HG03039 (cell line): ENCODE data around the gene SPPL3.
"Not testable (repeated sequence)": the region's sequence is repeated elsewhere in the genome, so short reads cannot be mapped to it uniquely, and the experiment has no call there.

ENCODE experiments used
- ATAC-seq: cut with Tn5 transposase; IDR thresholded peaks from one replicate; pipeline ENCODE4 v1.9.1; 2021; ENCODE audit warnings: mild to moderate bottlenecking, moderate library complexity; ENCODE audit not compliant: unreplicated experiment

SPPL3 gene

GRCh38 chr12:120754792-120755191 lies 149.4 kb downstream of the SPPL3 start:
- ATAC-seq, result no peak

GRCh38 chr12:120751389-120751788 lies 152.8 kb downstream of the SPPL3 start:
- ATAC-seq, result no peak

- no peak for ATAC-seq
These were observed 153.4 kb downstream of the SPPL3 start for GRCh38 chr12:120750806-120751205.

GRCh38 chr12:120749256-120749655 lies 154.9 kb downstream of the SPPL3 start:
- no peak for ATAC-seq

GRCh38 chr12:120748242-120748641 lies 155.9 kb downstream of the SPPL3 start:
- no peak for ATAC-seq

- ATAC-seq, result no peak
These were observed 159.2 kb downstream of the SPPL3 start for GRCh38 chr12:120744922-120745493.

- no peak for ATAC-seq
These were observed 162.4 kb downstream of the SPPL3 start for GRCh38 chr12:120741476-120742421.

GRCh38 chr12:120740871-120741270 lies 163.3 kb downstream of the SPPL3 start:
- ATAC-seq, result no peak

GRCh38 chr12:120739821-120740613 lies 164.1 kb downstream of the SPPL3 start:
- no peak for ATAC-seq

GRCh38 chr12:120739031-120739762 lies 165.0 kb downstream of the SPPL3 start:
- ATAC-seq, result no peak

- ATAC-seq, result no peak
These were observed 165.7 kb downstream of the SPPL3 start for GRCh38 chr12:120738252-120739030.

GRCh38 chr12:120737557-120738251 lies 166.5 kb downstream of the SPPL3 start:
- ATAC-seq, result no peak

GRCh38 chr12:120736404-120737331 lies 167.5 kb downstream of the SPPL3 start:
- ATAC-seq, result no peak

- no peak for ATAC-seq
These were observed 169.0 kb downstream of the SPPL3 start for GRCh38 chr12:120735181-120735580.

- no peak for ATAC-seq
These were observed 169.9 kb downstream of the SPPL3 start for GRCh38 chr12:120734210-120734609.

GRCh38 chr12:120733574-120733973 lies 170.6 kb downstream of the SPPL3 start:
- ATAC-seq, result no peak

GRCh38 chr12:120732198-120732597 lies 172.0 kb downstream of the SPPL3 start:
- not testable (repeated sequence) for ATAC-seq

GRCh38 chr12:120726961-120727360 lies 177.2 kb downstream of the SPPL3 start:
- ATAC-seq, result no peak

GRCh38 chr12:120726510-120726793 lies 177.7 kb downstream of the SPPL3 start:
- no peak for ATAC-seq
